Stimulated activated CD4-positive, alpha-beta T cell treated with anti-CD3 and anti-CD28 coated beads, Interleukin-1b, Interleukin-23, amount 100 ng/mL, for 24 hours (primary cell): Measurements from ENCODE around the gene SLC33A1.
"Not testable (repeated sequence)": the region's sequence is repeated elsewhere in the genome, so short reads cannot be mapped to it uniquely, and the experiment has no call there.

ENCODE experiments used
- DNase-seq, 4 experiments: peaks; one replicate each; pipeline ENCODE4 v3.0.0-alpha.2; 2020; ENCODE audit warnings: low read depth in 4 of 4, low spot score in 1 of 4

SLC33A1 gene

GRCh38 chr3:155854141-155854940 is at the start of gene SLC33A1:
Gene SLC33A1 (minus strand): TSS chr3:155854427. CDS start chr3:155853997, 430 bp downstream.
- DNase-seq = peak; percentile 91 to 97 (median 94)

- DNase-seq = no peak
Measured at GRCh38 chr3:155895379-155895900, 41.2 kb upstream of the SLC33A1 start.

- no peak for DNase-seq
Measured at GRCh38 chr3:155891321-155891720, 37.1 kb upstream of the SLC33A1 start.

- DNase-seq = no peak
Measured at GRCh38 chr3:155890671-155891190, 36.5 kb upstream of the SLC33A1 start.

GRCh38 chr3:155889952-155890351 is 35.7 kb upstream of the SLC33A1 start:
- no peak for DNase-seq

- no peak for DNase-seq
Measured at GRCh38 chr3:155889212-155889611, 35.0 kb upstream of the SLC33A1 start.

GRCh38 chr3:155886915-155887314 is 32.7 kb upstream of the SLC33A1 start:
- DNase-seq = no peak

GRCh38 chr3:155886348-155886747 is 32.1 kb upstream of the SLC33A1 start:
- DNase-seq = not testable (repeated sequence)

GRCh38 chr3:155885292-155885691 is 31.1 kb upstream of the SLC33A1 start:
- no peak for DNase-seq

- DNase-seq = no peak
Measured at GRCh38 chr3:155884292-155884691, 30.1 kb upstream of the SLC33A1 start.

GRCh38 chr3:155880286-155880685 is 26.1 kb upstream of the SLC33A1 start:
- no peak for DNase-seq

- no peak for DNase-seq
Measured at GRCh38 chr3:155876503-155876902, 22.3 kb upstream of the SLC33A1 start.

GRCh38 chr3:155876037-155876436 is 21.8 kb upstream of the SLC33A1 start:
- no peak for DNase-seq

- DNase-seq = no peak
Measured at GRCh38 chr3:155872904-155873646, 18.8 kb upstream of the SLC33A1 start.

- DNase-seq = no peak
Measured at GRCh38 chr3:155871746-155872158, 17.5 kb upstream of the SLC33A1 start.

GRCh38 chr3:155870945-155871745 is 16.9 kb upstream of the SLC33A1 start:
- DNase-seq = peak in 3 of 4 experiments; percentile 5 to 31 (median 18)

GRCh38 chr3:155870133-155870944 is 16.1 kb upstream of the SLC33A1 start, which contains the start of gene GMPS:
Gene GMPS (plus strand): TSS chr3:155870650. CDS start chr3:155870871, 221 bp downstream.
- peak; percentile 83 to 94 (median 91) for DNase-seq

- DNase-seq = no peak
Measured at GRCh38 chr3:155869691-155870090, 15.5 kb upstream of the SLC33A1 start.

- DNase-seq = no peak
Measured at GRCh38 chr3:155863072-155863784, 9.0 kb upstream of the SLC33A1 start.
